ENCODE results near the gene IQCM.

GRCh38 chr4:149443537-149443936, 372.1 kb downstream of the IQCM start:
- TF ChIP-seq CTCF (IDR thresholded peaks at IDR 0.05) (no peak), POLR2A (IDR thresholded peaks at IDR 0.05) (no peak)
